ENCODE data around the gene MRPL43. TPM values are rescaled to one million over a fixed set of nuclear protein-coding genes. Genes with fewer than 3 reads are reported as not detected.

MRPL43 gene
- total and polyA plus RNA-seq, 9 of the 15 experiments (the other 6 are each of a cell fraction or from before 2014, with no cell fraction given) = 15.1 to 63.7 (median 37.2) TPM

- peak; percentile 37; the same call in 1 of the 2 replicates for TF ChIP-seq REST (IDR thresholded peaks at IDR 0.05; ENCODE audit: borderline replicate concordance)
- no peak for TF ChIP-seq REST (CRISPR knock-in tag; IDR thresholded peaks at IDR 0.05; ENCODE audit: low read depth)
- TF ChIP-seq GABPB1 (CRISPR knock-in tag; IDR thresholded peaks at IDR 0.05) = no peak
- TF ChIP-seq UBTF (IDR thresholded peaks at IDR 0.05; ENCODE audit: borderline replicate concordance in 1 of 2, low read depth in 2 of 2, low read length in 2 of 2) = peak; percentile 92 to 94
- TF ChIP-seq NKRF (IDR thresholded peaks at IDR 0.05; ENCODE audit: borderline replicate concordance) = no peak
- TF ChIP-seq NFIX (CRISPR knock-in tag; IDR thresholded peaks at IDR 0.05; ENCODE audit: low read depth) = no peak
- peak; percentile 53; the same call in 1 of the 2 replicates for TF ChIP-seq NCOA6 (IDR thresholded peaks at IDR 0.05)
- no peak for TF ChIP-seq ZNF592 (IDR thresholded peaks at IDR 0.05)
These were observed 31.5 kb upstream of the MRPL43 start (continued) for GRCh38 chr10:101018600-101019439.
